ENCODE data around the gene MRPL11. TPM values are rescaled to one million over a fixed set of nuclear protein-coding genes. Genes with fewer than 3 reads are reported as not detected.

Gene MRPL11
- total and polyA plus RNA-seq, 2 experiments from 2014 or later = 36.7 to 76.6 TPM

DNA sequence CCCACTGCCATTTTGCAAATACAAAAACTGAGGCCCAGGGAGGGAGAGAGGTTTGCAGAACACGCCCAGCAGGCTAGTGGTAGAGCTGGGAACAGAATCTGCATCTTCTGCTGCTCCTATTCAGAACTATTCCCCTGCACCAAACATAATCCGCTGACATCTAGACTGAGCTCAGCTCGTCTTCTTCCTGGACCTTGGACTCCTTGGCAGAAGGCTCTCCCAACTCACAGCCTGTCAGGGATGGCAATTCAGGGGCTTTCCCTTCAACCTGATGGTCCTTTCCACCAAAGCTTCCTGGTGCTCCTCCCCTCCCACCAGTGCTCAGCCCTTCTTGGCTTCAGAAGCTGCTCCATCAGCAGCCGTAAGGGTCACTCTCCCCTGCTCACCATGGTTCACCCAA, 27.3 kb downstream of the MRPL11 start:
- H2AFZ ChIP-seq = no peak overlapping the region
- peaks cover 17% of the 10 kb centered on the region for H3K27me3 ChIP-seq (replicated peaks; ENCODE audit: insufficient read depth)
- no peak overlapping the region for H3K4me2 ChIP-seq (ENCODE audit: unreplicated experiment)
- H3K79me2 ChIP-seq (ENCODE audit: insufficient read depth) = no peaks in the 10 kb centered on the region
- no peaks in the 10 kb centered on the region for H3K9me2 ChIP-seq (ENCODE audit: insufficient read depth)
- no peaks in the 10 kb centered on the region for H3K9me3 ChIP-seq (ENCODE audit: low read depth)
- no peaks in the 10 kb centered on the region for H3F3A ChIP-seq (ENCODE audit: insufficient read depth)
- no peaks in the 10 kb centered on the region for H3K4me1 ChIP-seq (ENCODE audit: insufficient read depth)
- H3K36me3 ChIP-seq (ENCODE audit: low read depth) = no peaks in the 10 kb centered on the region
- no peaks in the 10 kb centered on the region for H4K20me1 ChIP-seq (ENCODE audit: insufficient read depth)
- H3K27ac ChIP-seq = no peak overlapping the region
- H3K9ac ChIP-seq = no peak overlapping the region
- H3K4me3 ChIP-seq = no peak overlapping the region
- WGBS, 2 experiments (ENCODE audit: low coverage in 1 of 2, low lambda C conversion rate in 2 of 2, missing lambda C conversion rate in 2 of 2) = 69 to 71% methylated on average over 4 of the region's 4 CpGs
- in situ Hi-C loops (cut with MboI) = no loop called here
- TF ChIP-seq EZH2phosphoT487 (IDR thresholded peaks at IDR 0.05; ENCODE audit: insufficient read depth, low read depth) (no peak), EZH2 (IDR thresholded peaks at IDR 0.05; ENCODE audit: insufficient read depth, poor library complexity, severe bottlenecking) (no peak)
- no peak for DNase-seq

GRCh38 chr11:66410191-66410590, 28.5 kb downstream of the MRPL11 start:
- Histone ChIP-seq H3F3A (ENCODE audit: insufficient read depth) (no peaks in the 10 kb centered on the region), H3K79me2 (ENCODE audit: insufficient read depth) (no peaks in the 10 kb centered on the region), H3K9me2 (ENCODE audit: insufficient read depth) (no peaks in the 10 kb centered on the region), H3K4me2 (ENCODE audit: unreplicated experiment) (no peak overlapping the region), H3K4me1 (ENCODE audit: insufficient read depth) (no peaks in the 10 kb centered on the region), H3K27me3 (replicated peaks; ENCODE audit: insufficient read depth) (peaks cover 28% of the 10 kb centered on the region), H4K20me1 (ENCODE audit: insufficient read depth) (no peaks in the 10 kb centered on the region), H2AFZ (no peak overlapping the region), H3K27ac (no peak overlapping the region), H3K36me3 (ENCODE audit: low read depth) (no peaks in the 10 kb centered on the region), H3K9me3 (ENCODE audit: low read depth) (no peaks in the 10 kb centered on the region), H3K4me3 (no peak overlapping the region), H3K9ac (no peak overlapping the region)
- 87 to 89% methylated on average over 11 to 12 of the region's 12 CpGs for WGBS, 2 experiments (ENCODE audit: low coverage in 1 of 2, low lambda C conversion rate in 2 of 2, missing lambda C conversion rate in 2 of 2)
- DNase-seq = no peak
- in situ Hi-C loops (cut with MboI) = no loop called here
- TF ChIP-seq EZH2 (IDR thresholded peaks at IDR 0.05; ENCODE audit: insufficient read depth, poor library complexity, severe bottlenecking) (no peak), EZH2phosphoT487 (IDR thresholded peaks at IDR 0.05; ENCODE audit: insufficient read depth, low read depth) (no peak)

DNA sequence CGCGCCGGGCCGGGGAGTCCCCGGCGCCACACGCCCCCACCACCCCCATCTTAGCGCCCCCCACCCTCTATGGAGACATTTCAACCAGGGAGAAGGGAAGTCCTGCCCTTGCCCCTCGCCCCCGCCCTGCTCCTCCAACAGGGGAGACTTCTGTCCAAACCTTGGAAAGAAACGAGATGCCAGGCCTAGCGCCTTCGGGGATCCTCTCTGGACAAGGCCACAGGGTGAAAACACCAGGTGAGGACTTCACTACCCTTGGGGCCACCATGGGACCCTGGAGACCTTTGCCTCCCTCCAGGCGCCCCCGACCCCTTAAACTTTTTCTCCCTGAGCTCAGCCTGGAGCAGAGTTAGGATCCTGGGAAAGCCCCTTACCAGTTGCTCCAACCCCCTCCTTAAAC, 29.4 kb downstream of the MRPL11 start:
- in situ Hi-C loops (cut with MboI) = no loop called here
- whole genome bisulfite sequencing, 2 experiments (ENCODE audit: low coverage in 1 of 2, low lambda C conversion rate in 2 of 2, missing lambda C conversion rate in 2 of 2) = 30 to 38% methylated on average over 7 to 10 of the region's 15 CpGs
- Histone ChIP-seq H4K20me1 (ENCODE audit: insufficient read depth) (no peaks in the 10 kb centered on the region), H3K79me2 (ENCODE audit: insufficient read depth) (no peaks in the 10 kb centered on the region), H3K27me3 (replicated peaks; ENCODE audit: insufficient read depth) (peaks cover 33% of the 10 kb centered on the region), H3K4me1 (ENCODE audit: insufficient read depth) (no peaks in the 10 kb centered on the region), H3K27ac (no peak overlapping the region), H3K9me2 (ENCODE audit: insufficient read depth) (no peaks in the 10 kb centered on the region), H2AFZ (no peak overlapping the region), H3F3A (ENCODE audit: insufficient read depth) (no peaks in the 10 kb centered on the region), H3K9me3 (ENCODE audit: low read depth) (no peaks in the 10 kb centered on the region), H3K36me3 (ENCODE audit: low read depth) (no peaks in the 10 kb centered on the region), H3K4me2 (ENCODE audit: unreplicated experiment) (peak overlapping the region; percentile 82), H3K9ac (0 out of 2 replicates have a peak overlapping the region, but pooled peaks have one; percentile 8), H3K4me3 (peak overlapping the region; percentile 72)
- TF ChIP-seq EZH2phosphoT487 (IDR thresholded peaks at IDR 0.05; ENCODE audit: insufficient read depth, low read depth) (no peak), EZH2 (IDR thresholded peaks at IDR 0.05; ENCODE audit: insufficient read depth, poor library complexity, severe bottlenecking) (no peak)
- no peak for DNase-seq

- Histone ChIP-seq H4K20me1 (ENCODE audit: insufficient read depth) (no peaks in the 10 kb centered on the region), H3K4me1 (ENCODE audit: insufficient read depth) (no peaks in the 10 kb centered on the region), H3K4me3 (peak overlapping the region; percentile 72), H3K27ac (0 out of 2 replicates have a peak overlapping the region, but pooled peaks have one; percentile 25), H3F3A (ENCODE audit: insufficient read depth) (no peaks in the 10 kb centered on the region), H3K27me3 (replicated peaks; ENCODE audit: insufficient read depth) (peaks cover 38% of the 10 kb centered on the region), H3K36me3 (ENCODE audit: low read depth) (no peaks in the 10 kb centered on the region), H3K9me2 (ENCODE audit: insufficient read depth) (no peaks in the 10 kb centered on the region), H3K9me3 (ENCODE audit: low read depth) (no peaks in the 10 kb centered on the region), H3K79me2 (ENCODE audit: insufficient read depth) (no peaks in the 10 kb centered on the region), H3K4me2 (ENCODE audit: unreplicated experiment) (peak overlapping the region; percentile 82), H3K9ac (peak overlapping the region; percentile 62), H2AFZ (peak overlapping the region; percentile 69)
- peak; percentile 99 for DNase-seq
- 0 to 1% methylated on average over 43 to 58 of the region's 63 CpGs for WGBS, 2 experiments (ENCODE audit: low coverage in 1 of 2, low lambda C conversion rate in 2 of 2, missing lambda C conversion rate in 2 of 2)
- TF ChIP-seq EZH2 (IDR thresholded peaks at IDR 0.05; ENCODE audit: insufficient read depth, poor library complexity, severe bottlenecking) = no peak
- TF ChIP-seq EZH2phosphoT487 (IDR thresholded peaks at IDR 0.05; ENCODE audit: insufficient read depth, low read depth) = no peak
- in situ Hi-C loops (cut with MboI) = no loop called here
These were observed 30.0 kb downstream of the MRPL11 start for GRCh38 chr11:66408488-66409214.
